ENCODE data around the gene PROK1.

DNA sequence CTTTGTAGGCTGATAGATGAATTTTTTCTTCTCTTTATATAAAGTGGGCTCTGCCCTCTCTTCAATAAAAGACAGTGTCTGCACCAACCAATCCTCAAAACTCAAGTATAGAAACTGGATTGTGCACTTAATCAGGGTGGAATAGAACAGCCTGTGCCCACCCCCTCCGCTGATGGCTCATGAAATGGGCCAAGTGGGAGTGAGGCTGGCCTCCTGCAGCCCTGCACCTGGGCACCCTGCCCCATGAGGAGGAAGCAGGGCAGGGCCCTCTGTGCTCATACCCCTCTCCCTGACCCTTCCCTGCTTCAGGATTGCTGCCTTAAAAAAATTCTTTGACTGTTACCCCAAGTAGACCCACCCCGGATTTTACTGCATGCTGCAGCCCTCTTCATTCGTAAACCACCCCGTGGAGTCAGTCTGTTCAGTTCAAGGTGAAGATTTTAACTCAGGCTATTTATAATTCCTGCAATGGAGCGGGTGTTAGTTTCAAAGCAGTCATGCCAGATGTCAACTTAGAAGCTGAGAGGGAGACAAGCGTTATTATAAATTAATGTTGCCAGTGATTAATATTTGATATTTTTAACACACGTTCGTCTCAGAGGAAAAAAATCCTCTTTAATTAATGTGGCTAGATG lies 15.8 kb downstream of the PROK1 start:
- TF ChIP-seq ZNF274 (IDR thresholded peaks at IDR 0.05; ENCODE audit: insufficient read depth, insufficient read length) (no peak), POLR2A (IDR thresholded peaks at IDR 0.05; ENCODE audit: low read depth, low read length) (no peak), CHD1 (IDR thresholded peaks at IDR 0.05; ENCODE audit: low read depth, low read length) (no peak), EZH2 (IDR thresholded peaks at IDR 0.05; ENCODE audit: borderline replicate concordance, control insufficient read depth, low read depth, low read length) (no peak), NRF1 (conservative IDR thresholded peaks at IDR 0.05; ENCODE audit: low read depth, low read length) (no peak), TBL1XR1 (IDR thresholded peaks at IDR 0.05; ENCODE audit: low read depth, low read length) (no peak), POLR2AphosphoS2 (IDR thresholded peaks at IDR 0.05; ENCODE audit: low read depth, low read length) (no peak), SPI1 (IDR thresholded peaks at IDR 0.05; ENCODE audit: borderline replicate concordance, insufficient read depth, low read depth, low read length) (no peak), FOXK2 (IDR thresholded peaks at IDR 0.05) (no peak)
- TF ChIP-seq, protein P1, sequence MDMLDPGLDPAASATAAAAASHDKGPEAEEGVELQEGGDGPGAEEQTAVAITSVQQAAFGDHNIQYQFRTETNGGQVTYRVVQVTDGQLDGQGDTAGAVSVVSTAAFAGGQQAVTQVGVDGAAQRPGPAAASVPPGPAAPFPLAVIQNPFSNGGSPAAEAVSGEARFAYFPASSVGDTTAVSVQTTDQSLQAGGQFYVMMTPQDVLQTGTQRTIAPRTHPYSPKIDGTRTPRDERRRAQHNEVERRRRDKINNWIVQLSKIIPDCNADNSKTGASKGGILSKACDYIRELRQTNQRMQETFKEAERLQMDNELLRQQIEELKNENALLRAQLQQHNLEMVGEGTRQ (IDR thresholded peaks at IDR 0.05; ENCODE audit: borderline replicate concordance, low read depth, low read length): no peak
- TF ChIP-seq, protein P2, sequence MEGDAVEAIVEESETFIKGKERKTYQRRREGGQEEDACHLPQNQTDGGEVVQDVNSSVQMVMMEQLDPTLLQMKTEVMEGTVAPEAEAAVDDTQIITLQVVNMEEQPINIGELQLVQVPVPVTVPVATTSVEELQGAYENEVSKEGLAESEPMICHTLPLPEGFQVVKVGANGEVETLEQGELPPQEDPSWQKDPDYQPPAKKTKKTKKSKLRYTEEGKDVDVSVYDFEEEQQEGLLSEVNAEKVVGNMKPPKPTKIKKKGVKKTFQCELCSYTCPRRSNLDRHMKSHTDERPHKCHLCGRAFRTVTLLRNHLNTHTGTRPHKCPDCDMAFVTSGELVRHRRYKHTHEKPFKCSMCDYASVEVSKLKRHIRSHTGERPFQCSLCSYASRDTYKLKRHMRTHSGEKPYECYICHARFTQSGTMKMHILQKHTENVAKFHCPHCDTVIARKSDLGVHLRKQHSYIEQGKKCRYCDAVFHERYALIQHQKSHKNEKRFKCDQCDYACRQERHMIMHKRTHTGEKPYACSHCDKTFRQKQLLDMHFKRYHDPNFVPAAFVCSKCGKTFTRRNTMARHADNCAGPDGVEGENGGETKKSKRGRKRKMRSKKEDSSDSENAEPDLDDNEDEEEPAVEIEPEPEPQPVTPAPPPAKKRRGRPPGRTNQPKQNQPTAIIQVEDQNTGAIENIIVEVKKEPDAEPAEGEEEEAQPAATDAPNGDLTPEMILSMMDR (IDR thresholded peaks at IDR 0.05 in 2 of 3, conservative IDR thresholded peaks at IDR 0.05 in 1 of 3; ENCODE audit: control insufficient read depth in 2 of 3, extremely low read depth in 1 of 3, insufficient read depth in 1 of 3, low read depth in 3 of 3, low read length in 3 of 3): no peak
- TF ChIP-seq, protein P3, sequence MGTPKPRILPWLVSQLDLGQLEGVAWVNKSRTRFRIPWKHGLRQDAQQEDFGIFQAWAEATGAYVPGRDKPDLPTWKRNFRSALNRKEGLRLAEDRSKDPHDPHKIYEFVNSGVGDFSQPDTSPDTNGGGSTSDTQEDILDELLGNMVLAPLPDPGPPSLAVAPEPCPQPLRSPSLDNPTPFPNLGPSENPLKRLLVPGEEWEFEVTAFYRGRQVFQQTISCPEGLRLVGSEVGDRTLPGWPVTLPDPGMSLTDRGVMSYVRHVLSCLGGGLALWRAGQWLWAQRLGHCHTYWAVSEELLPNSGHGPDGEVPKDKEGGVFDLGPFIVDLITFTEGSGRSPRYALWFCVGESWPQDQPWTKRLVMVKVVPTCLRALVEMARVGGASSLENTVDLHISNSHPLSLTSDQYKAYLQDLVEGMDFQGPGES (IDR thresholded peaks at IDR 0.05): no peak
